ENCODE data around the gene DEXI.

Gene DEXI

DNA sequence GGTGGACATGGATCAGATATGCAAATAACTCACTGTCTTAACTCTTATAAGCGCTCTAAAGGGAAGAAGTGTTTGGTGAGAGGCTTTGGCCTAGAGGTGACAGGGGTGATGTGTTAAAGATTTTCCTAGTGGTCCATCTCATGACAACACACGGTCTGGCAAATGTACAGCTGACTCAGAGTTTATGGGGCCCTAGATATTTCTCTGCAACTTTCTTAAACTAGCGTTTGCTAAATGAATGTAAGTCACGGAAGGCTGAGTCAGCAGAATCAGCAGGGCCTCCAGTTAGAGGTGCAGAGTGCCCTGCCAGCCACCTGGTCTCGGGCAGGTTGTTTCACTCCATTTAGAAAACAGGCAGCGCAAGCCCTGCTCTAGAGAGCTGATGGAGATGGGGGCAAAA lies 42.2 kb upstream of the DEXI start:
- DNase-seq, result no peak
- no peaks in the 10 kb centered on the region for H3K9me3 ChIP-seq (ENCODE audit: control extremely low read depth in 1 of 5, control insufficient read depth in 4 of 5, insufficient read depth in 2 of 5, low read depth in 1 of 5, low read length in 4 of 5)
- ChIA-PET POLR2A (interaction anchor here (0.7 kb wide), 1 partner anchor 271 kb away, joined by 3 read pairs; the partner anchor contains the start of gene SOCS1), CTCF (interaction anchor here (0.6 to 3.4 kb wide), 6 partner anchors 10 to 272 kb away, joined by 3 to 16 read pairs (median 4); partner anchors contain the start of gene SOCS1)
- 98% methylated on average over 5 of the region's 6 CpGs for WGBS (ENCODE audit: insufficient coverage)
- peaks cover 2 to 40% (median 19%) of the 10 kb centered on the region in 4 experiments for H3K36me3 ChIP-seq (ENCODE audit: control insufficient read depth in 4 of 4, insufficient read depth in 4 of 4, low read length in 3 of 4)
- H3K27me3 ChIP-seq (replicated peaks in 2 of 5; ENCODE audit: control insufficient read depth in 4 of 5, insufficient read depth in 5 of 5, low read length in 4 of 5), result no peaks in the 10 kb centered on the region
- peaks cover 10 to 24% (median 18%) of the 10 kb centered on the region in 4 experiments for H3K4me1 ChIP-seq (ENCODE audit: control extremely low read depth in 1 of 4, control insufficient read depth in 4 of 4, insufficient read depth in 4 of 4, low read length in 3 of 4)
- H3K4me3 ChIP-seq (ENCODE audit: control insufficient read depth in 1 of 7, extremely low read depth in 1 of 7, insufficient read depth in 4 of 7, low read depth in 2 of 7, low read length in 6 of 7), result no peak overlapping the region
- H3K27ac ChIP-seq (ENCODE audit: insufficient read depth in 1 of 2, low read depth in 1 of 2, low read length in 2 of 2, poor library complexity in 1 of 2, severe bottlenecking in 2 of 2), result no peak overlapping the region

GRCh38 chr16:10983159-10983558 lies 40.9 kb upstream of the DEXI start:
- Histone ChIP-seq H3K36me3 (ENCODE audit: control insufficient read depth in 4 of 4, insufficient read depth in 4 of 4, low read length in 3 of 4) (peaks cover 5 to 44% (median 24%) of the 10 kb centered on the region in 4 experiments), H3K9me3 (ENCODE audit: control extremely low read depth in 1 of 5, control insufficient read depth in 4 of 5, insufficient read depth in 2 of 5, low read depth in 1 of 5, low read length in 4 of 5) (no peaks in the 10 kb centered on the region), H3K4me3 (ENCODE audit: control insufficient read depth in 1 of 7, extremely low read depth in 1 of 7, insufficient read depth in 4 of 7, low read depth in 2 of 7, low read length in 6 of 7) (no peak overlapping the region), H3K4me1 (ENCODE audit: control extremely low read depth in 1 of 4, control insufficient read depth in 4 of 4, insufficient read depth in 4 of 4, low read length in 3 of 4) (peaks cover 10 to 17% (median 13%) of the 10 kb centered on the region in 4 experiments), H3K27me3 (replicated peaks in 2 of 5; ENCODE audit: control insufficient read depth in 4 of 5, insufficient read depth in 5 of 5, low read length in 4 of 5) (no peaks in the 10 kb centered on the region), H3K27ac (ENCODE audit: insufficient read depth in 1 of 2, low read depth in 1 of 2, low read length in 2 of 2, poor library complexity in 1 of 2, severe bottlenecking in 2 of 2) (no peak overlapping the region)
- 91% methylated on average over 5 of the region's 8 CpGs for WGBS (ENCODE audit: insufficient coverage)
- POLR2A ChIA-PET, result no interaction called here
- no peak for DNase-seq
- CTCF ChIA-PET, result interaction anchor here (0.9 to 3.4 kb wide), 9 partner anchors 11 to 388 kb away, joined by 3 to 16 read pairs (median 4); partner anchors contain the start of gene SOCS1

- H3K4me3 ChIP-seq (ENCODE audit: control insufficient read depth in 1 of 7, extremely low read depth in 1 of 7, insufficient read depth in 4 of 7, low read depth in 2 of 7, low read length in 6 of 7), result no peak overlapping the region
- 97% methylated on average over 15 of the region's 15 CpGs for WGBS (ENCODE audit: insufficient coverage)
- H3K36me3 ChIP-seq (ENCODE audit: control insufficient read depth in 4 of 4, insufficient read depth in 4 of 4, low read length in 3 of 4), result peaks cover 5 to 50% (median 29%) of the 10 kb centered on the region in 4 experiments
- no peaks in the 10 kb centered on the region for H3K9me3 ChIP-seq (ENCODE audit: control extremely low read depth in 1 of 5, control insufficient read depth in 4 of 5, insufficient read depth in 2 of 5, low read depth in 1 of 5, low read length in 4 of 5)
- no peak overlapping the region for H3K27ac ChIP-seq (ENCODE audit: insufficient read depth in 1 of 2, low read depth in 1 of 2, low read length in 2 of 2, poor library complexity in 1 of 2, severe bottlenecking in 2 of 2)
- peaks cover 5 to 11% (median 7%) of the 10 kb centered on the region in 4 experiments for H3K4me1 ChIP-seq (ENCODE audit: control extremely low read depth in 1 of 4, control insufficient read depth in 4 of 4, insufficient read depth in 4 of 4, low read length in 3 of 4)
- H3K27me3 ChIP-seq (replicated peaks in 2 of 5; ENCODE audit: control insufficient read depth in 4 of 5, insufficient read depth in 5 of 5, low read length in 4 of 5), result no peaks in the 10 kb centered on the region
- ChIA-PET CTCF (interaction anchor here (0.9 to 3.4 kb wide), 8 partner anchors 10 to 389 kb away, joined by 3 to 16 read pairs (median 3); no protein-coding TSS in a partner anchor), POLR2A (no interaction called here)
- DNase-seq, result no peak
Measured at GRCh38 chr16:10982465-10983150, 40.3 kb upstream of the DEXI start.

- Histone ChIP-seq H3K27ac (ENCODE audit: insufficient read depth in 1 of 2, low read depth in 1 of 2, low read length in 2 of 2, poor library complexity in 1 of 2, severe bottlenecking in 2 of 2) (no peak overlapping the region), H3K4me3 (ENCODE audit: control insufficient read depth in 1 of 7, extremely low read depth in 1 of 7, insufficient read depth in 4 of 7, low read depth in 2 of 7, low read length in 6 of 7) (no peak overlapping the region), H3K4me1 (ENCODE audit: control extremely low read depth in 1 of 4, control insufficient read depth in 4 of 4, insufficient read depth in 4 of 4, low read length in 3 of 4) (peaks cover 0 to 3% (median 0%) of the 10 kb centered on the region in 4 experiments), H3K27me3 (replicated peaks in 2 of 5; ENCODE audit: control insufficient read depth in 4 of 5, insufficient read depth in 5 of 5, low read length in 4 of 5) (no peaks in the 10 kb centered on the region), H3K9me3 (ENCODE audit: control extremely low read depth in 1 of 5, control insufficient read depth in 4 of 5, insufficient read depth in 2 of 5, low read depth in 1 of 5, low read length in 4 of 5) (no peaks in the 10 kb centered on the region), H3K36me3 (ENCODE audit: control insufficient read depth in 4 of 4, insufficient read depth in 4 of 4, low read length in 3 of 4) (peaks cover 5 to 56% (median 36%) of the 10 kb centered on the region in 4 experiments)
- POLR2A ChIA-PET, result no interaction called here
- 97% methylated on average over 4 of the region's 4 CpGs for WGBS (ENCODE audit: insufficient coverage)
- peak in 2 of 3 donors; percentile 50 to 51 for DNase-seq
- CTCF ChIA-PET, result interaction anchor here (1.2 to 3.4 kb wide), 3 partner anchors 10 to 26 kb away, joined by 3 to 16 read pairs (median 9); no protein-coding TSS in a partner anchor
Measured at GRCh38 chr16:10981697-10982216, 39.5 kb upstream of the DEXI start.

DNA sequence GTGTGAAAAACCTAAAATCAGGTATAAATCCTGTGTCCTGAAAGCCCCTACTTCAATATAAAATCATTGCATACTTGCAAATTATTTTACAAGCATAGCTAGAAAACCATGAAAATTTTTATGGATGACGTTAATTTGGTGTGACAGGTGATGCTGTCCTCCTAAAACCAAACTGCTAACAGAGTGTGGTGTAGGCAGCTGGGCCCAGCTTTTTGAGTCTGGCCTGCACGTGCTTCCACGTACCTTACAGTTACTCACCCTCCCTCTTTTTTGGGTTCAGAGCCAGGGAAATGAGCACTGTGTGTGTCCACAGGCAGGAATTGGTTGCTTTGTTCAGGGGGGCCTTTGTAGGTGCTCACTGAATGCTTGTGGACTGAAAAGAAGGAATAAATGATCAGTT lies 38.5 kb upstream of the DEXI start:
- WGBS (ENCODE audit: insufficient coverage), result 100% methylated on average over 2 of the region's 3 CpGs
- no peaks in the 10 kb centered on the region for H3K9me3 ChIP-seq (ENCODE audit: control extremely low read depth in 1 of 5, control insufficient read depth in 4 of 5, insufficient read depth in 2 of 5, low read depth in 1 of 5, low read length in 4 of 5)
- peaks cover 7 to 59% (median 38%) of the 10 kb centered on the region in 4 experiments for H3K36me3 ChIP-seq (ENCODE audit: control insufficient read depth in 4 of 4, insufficient read depth in 4 of 4, low read length in 3 of 4)
- H3K27me3 ChIP-seq (replicated peaks in 2 of 5; ENCODE audit: control insufficient read depth in 4 of 5, insufficient read depth in 5 of 5, low read length in 4 of 5), result no peaks in the 10 kb centered on the region
- H3K27ac ChIP-seq (ENCODE audit: insufficient read depth in 1 of 2, low read depth in 1 of 2, low read length in 2 of 2, poor library complexity in 1 of 2, severe bottlenecking in 2 of 2), result no peak overlapping the region
- ChIA-PET POLR2A (interaction anchor here (1.3 kb wide), 1 partner anchor 275 kb away, joined by 3 read pairs; the partner anchor contains the start of gene SOCS1), CTCF (interaction anchor here (1.3 to 1.7 kb wide), 3 partner anchors 13 to 277 kb away, joined by 3 to 4 read pairs (median 4); no protein-coding TSS in a partner anchor)
- H3K4me3 ChIP-seq (ENCODE audit: control insufficient read depth in 1 of 7, extremely low read depth in 1 of 7, insufficient read depth in 4 of 7, low read depth in 2 of 7, low read length in 6 of 7), result no peak overlapping the region
- DNase-seq, result no peak
- H3K4me1 ChIP-seq (ENCODE audit: control extremely low read depth in 1 of 4, control insufficient read depth in 4 of 4, insufficient read depth in 4 of 4, low read length in 3 of 4), result peaks cover 0 to 3% (median 0%) of the 10 kb centered on the region in 4 experiments

DNA sequence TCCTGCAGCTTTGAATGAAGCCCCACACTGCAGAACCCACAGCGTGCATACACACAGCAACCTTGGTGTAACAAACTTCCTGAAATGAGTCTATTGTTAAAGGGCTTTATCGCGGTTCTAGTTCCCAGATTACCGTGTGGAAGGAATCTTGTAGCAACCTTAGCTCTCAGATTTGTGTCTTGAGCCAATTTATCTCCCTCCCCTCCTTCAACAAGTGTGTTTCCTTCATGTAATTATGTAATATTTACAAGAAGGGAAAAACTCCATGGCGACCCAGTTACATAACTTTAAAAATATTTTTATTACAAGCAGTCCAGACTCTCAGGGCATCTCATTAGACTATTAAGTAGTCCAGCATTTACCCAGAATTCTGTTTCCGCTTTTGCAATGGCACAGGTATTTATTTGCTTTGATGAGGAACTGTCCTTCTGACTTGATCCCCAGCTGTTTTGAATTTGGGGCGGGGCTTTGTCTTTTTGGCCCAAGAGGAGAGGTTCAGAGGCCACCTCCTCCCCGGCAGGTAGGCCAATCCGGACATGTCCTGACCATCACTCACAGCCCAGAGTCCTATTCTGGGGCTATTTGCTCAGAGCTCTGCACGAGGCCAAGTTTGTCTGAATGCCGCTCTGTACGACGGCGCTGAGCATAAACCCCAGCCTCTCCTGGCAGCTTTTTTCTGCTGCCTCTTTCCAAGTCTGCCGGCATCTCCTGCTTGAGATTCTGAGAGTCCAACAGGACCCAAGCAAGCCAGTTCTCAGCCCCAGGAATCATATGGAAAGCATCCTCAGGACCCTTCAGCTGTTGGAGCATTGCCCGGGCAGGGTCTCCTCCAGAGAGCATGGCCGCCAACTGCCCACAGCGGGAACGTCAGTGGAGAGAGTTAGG lies 37.7 kb upstream of the DEXI start:
- POLR2A ChIA-PET, result interaction anchor here (1.3 kb wide), 1 partner anchor 276 kb away, joined by 3 read pairs; the partner anchor contains the start of gene SOCS1
- Histone ChIP-seq H3K36me3 (ENCODE audit: control insufficient read depth in 4 of 4, insufficient read depth in 4 of 4, low read length in 3 of 4) (peaks cover 7 to 55% (median 40%) of the 10 kb centered on the region in 4 experiments), H3K9me3 (ENCODE audit: control extremely low read depth in 1 of 5, control insufficient read depth in 4 of 5, insufficient read depth in 2 of 5, low read depth in 1 of 5, low read length in 4 of 5) (no peaks in the 10 kb centered on the region), H3K27me3 (replicated peaks in 2 of 5; ENCODE audit: control insufficient read depth in 4 of 5, insufficient read depth in 5 of 5, low read length in 4 of 5) (no peaks in the 10 kb centered on the region), H3K4me1 (ENCODE audit: control extremely low read depth in 1 of 4, control insufficient read depth in 4 of 4, insufficient read depth in 4 of 4, low read length in 3 of 4) (peaks cover 0 to 3% (median 0%) of the 10 kb centered on the region in 4 experiments), H3K4me3 (ENCODE audit: control insufficient read depth in 1 of 7, extremely low read depth in 1 of 7, insufficient read depth in 4 of 7, low read depth in 2 of 7, low read length in 6 of 7) (no peak overlapping the region), H3K27ac (ENCODE audit: insufficient read depth in 1 of 2, low read depth in 1 of 2, low read length in 2 of 2, poor library complexity in 1 of 2, severe bottlenecking in 2 of 2) (no peak overlapping the region)
- CTCF ChIA-PET, result interaction anchor here (0.7 to 1.7 kb wide), 5 partner anchors 9 to 278 kb away, joined by 3 to 4 read pairs (median 3); no protein-coding TSS in a partner anchor
- DNase-seq, result no peak
- 91% methylated on average over 14 of the region's 19 CpGs for WGBS (ENCODE audit: insufficient coverage)
